Upper lobe of left lung (tissue), 6 donors: ENCODE measurements around the gene MSI1. TPM values are rescaled to one million over a fixed set of nuclear protein-coding genes. Genes with fewer than 3 reads are reported as not detected.

Experiments
- ATAC-seq, 2 donors: fragments of 200-7000 bp; cut with Tn5 transposase; one replicate each; pipeline ENCODE4 v1.9.1; 2022; ENCODE audit warnings: mild to moderate bottlenecking in 2 of 2, moderate library complexity in 2 of 2; ENCODE audit not compliant: low FRiP score in 2 of 2
- DNase-seq, 2 donors: peaks; one replicate each; pipeline ENCODE4 v3.0.0-alpha.2; 2019 to 2020
- H3K27ac ChIP-seq, 4 donors: fragments of 200-600 bp; sonication (generic); one replicate each; pipeline ENCODE4 v1.5.1; 2016 to 2019
- H3K27me3 ChIP-seq, 4 donors: fragments of 200-600 bp; sonication (generic); one replicate each; pipeline ENCODE4 v1.5.1; 2017 to 2019
- H3K36me3 ChIP-seq, 4 donors: fragments of 200-600 bp; sonication (generic); one replicate each; pipeline ENCODE4 v1.5.1; 2016 to 2019
- H3K4me1 ChIP-seq, 4 donors: fragments of 200-600 bp; sonication (generic); one replicate each; pipeline ENCODE4 v1.5.1; 2018 to 2019
- H3K4me3 ChIP-seq, 4 donors: fragments of 200-600 bp; sonication (generic); one replicate each; pipeline ENCODE4 v1.5.1; 2017 to 2019; ENCODE audit warnings: mild to moderate bottlenecking in 2 of 4, moderate library complexity in 1 of 4
- H3K9me3 ChIP-seq, 4 donors: fragments of 200-600 bp; sonication (generic); one replicate each; pipeline ENCODE4 v1.5.1; 2018 to 2019
- EP300 ChIP-seq, 4 donors: sonication (generic); formaldehyde crosslinking; IDR thresholded peaks; one replicate each; pipeline ENCODE4 v1.5.1; 2017; ENCODE audit warnings: antibody characterized with exemption in 4 of 4, control low read depth in 2 of 4
- POLR2A ChIP-seq, 4 donors: fragments of 450-650 bp; IDR thresholded peaks; one replicate each; pipeline ENCODE4 v1.5.1; 2016 to 2017; ENCODE audit warnings: antibody characterized with exemption in 4 of 4, mild to moderate bottlenecking in 2 of 4
- POLR2AphosphoS5 ChIP-seq, 2 donors: sonication (generic); formaldehyde crosslinking; IDR thresholded peaks; one replicate each; pipeline ENCODE4 v1.5.1; 2017; ENCODE audit warnings: antibody characterized with exemption in 2 of 2
- WGBS, 2 donors: methylation state at CpG; one replicate each; pipeline ENCODE4 v1.1.5; 2017 to 2018; 5-methylcytosine and 5-hydroxymethylcytosine counted together
- total RNA-seq, 6 donors: library from RNA; depleted of rRNA in 4 of 6; stranded (reverse); fragments of >200 nt in 4 of 6; gene quantifications; one replicate each; pipeline versions ENCODE4 v1.1.0 to v1.2.1, GENCODE V29; 2016 to 2021
- TF ChIP-seq, protein P1 (sequence below), 6 experiments: fragments of 450-650 bp in 4 of 6; fragments of 200-600 bp in 2 of 6; sonication (generic) in 2 of 6; IDR thresholded peaks; one replicate each; pipeline ENCODE4 v1.5.1; 2016 to 2019; ENCODE audit warnings: antibody characterized with exemption in 6 of 6
- donor health status: DM: no; HTN: no; CAD: no; lungs with moderate emphysema.
- donor health status: DM: no; HTN: yes; CAD: no; lungs with severe emphysema.

The MSI1 gene
- total RNA-seq, 6 donors from 2014 or later: 0.43 to 0.91 (median 0.49) TPM; not detected in 1

DNA sequence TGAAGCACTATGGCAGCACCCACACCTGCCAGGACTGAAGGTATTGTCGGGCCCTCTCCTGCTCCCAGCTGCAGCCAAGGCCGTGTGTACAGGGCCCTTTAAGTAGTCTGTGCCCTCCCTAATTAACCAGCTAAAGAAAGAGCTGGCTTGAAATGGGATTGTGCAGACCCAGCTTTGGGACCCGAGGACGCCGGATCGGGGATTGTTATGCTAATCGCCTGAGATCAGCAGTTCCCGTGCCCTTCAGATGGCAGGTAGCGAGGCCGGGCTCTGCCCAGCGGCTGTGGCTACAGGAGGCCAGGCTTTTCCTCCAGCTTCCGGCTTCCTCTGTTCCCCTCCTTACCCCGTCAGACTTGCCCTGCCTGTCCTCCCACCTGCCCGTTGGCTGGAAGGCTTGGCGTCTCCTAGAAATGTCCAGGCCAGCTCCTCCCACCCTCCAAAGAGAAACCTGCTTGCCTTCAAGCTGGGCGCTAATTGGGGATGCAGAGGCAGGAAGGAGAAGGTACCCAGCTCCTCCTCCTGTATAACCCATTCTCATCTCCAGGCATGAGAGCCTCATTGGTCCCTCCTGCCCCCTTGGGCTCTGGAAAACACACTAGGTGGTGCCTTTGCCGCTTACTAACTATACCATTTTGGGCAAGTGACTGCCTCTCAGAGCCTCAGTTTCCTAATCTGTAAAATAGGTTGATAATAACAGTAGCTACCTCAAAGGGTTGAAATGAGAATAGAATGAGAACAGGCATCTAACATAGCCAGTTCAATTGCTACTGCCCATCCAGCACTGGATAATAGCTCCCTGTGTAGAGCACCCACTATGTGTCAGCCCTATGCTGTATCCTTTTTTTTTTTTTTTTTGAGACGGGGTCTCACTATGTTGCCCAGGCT, 25.8 kb upstream of the MSI1 start:
- WGBS, 2 donors: 25 to 32% methylated on average over 18 of the region's 18 CpGs
- H3K27ac ChIP-seq: peak overlapping the region in 3 of 4 donors; percentile 58 to 70 (median 58)
- H3K4me1 ChIP-seq: no peaks in the 10 kb centered on the region

GRCh38 chr12:120390540-120391120, 21.7 kb upstream of the MSI1 start:
- no peak overlapping the region for H3K4me3 ChIP-seq
- no peak overlapping the region for H3K27ac ChIP-seq
- ATAC-seq (no peak), DNase-seq (no peak)
- TF ChIP-seq, protein P1, sequence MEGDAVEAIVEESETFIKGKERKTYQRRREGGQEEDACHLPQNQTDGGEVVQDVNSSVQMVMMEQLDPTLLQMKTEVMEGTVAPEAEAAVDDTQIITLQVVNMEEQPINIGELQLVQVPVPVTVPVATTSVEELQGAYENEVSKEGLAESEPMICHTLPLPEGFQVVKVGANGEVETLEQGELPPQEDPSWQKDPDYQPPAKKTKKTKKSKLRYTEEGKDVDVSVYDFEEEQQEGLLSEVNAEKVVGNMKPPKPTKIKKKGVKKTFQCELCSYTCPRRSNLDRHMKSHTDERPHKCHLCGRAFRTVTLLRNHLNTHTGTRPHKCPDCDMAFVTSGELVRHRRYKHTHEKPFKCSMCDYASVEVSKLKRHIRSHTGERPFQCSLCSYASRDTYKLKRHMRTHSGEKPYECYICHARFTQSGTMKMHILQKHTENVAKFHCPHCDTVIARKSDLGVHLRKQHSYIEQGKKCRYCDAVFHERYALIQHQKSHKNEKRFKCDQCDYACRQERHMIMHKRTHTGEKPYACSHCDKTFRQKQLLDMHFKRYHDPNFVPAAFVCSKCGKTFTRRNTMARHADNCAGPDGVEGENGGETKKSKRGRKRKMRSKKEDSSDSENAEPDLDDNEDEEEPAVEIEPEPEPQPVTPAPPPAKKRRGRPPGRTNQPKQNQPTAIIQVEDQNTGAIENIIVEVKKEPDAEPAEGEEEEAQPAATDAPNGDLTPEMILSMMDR (IDR thresholded peaks at IDR 0.05): no peak
- TF ChIP-seq EP300 (IDR thresholded peaks at IDR 0.05): no peak
- TF ChIP-seq POLR2A (IDR thresholded peaks at IDR 0.05): no peak
- TF ChIP-seq POLR2AphosphoS5 (IDR thresholded peaks at IDR 0.05): no peak
- H3K9me3 ChIP-seq: no peaks in the 10 kb centered on the region
- no peaks in the 10 kb centered on the region for H3K36me3 ChIP-seq
- WGBS, 2 donors: 80 to 100% methylated on average over 1 of the region's 1 CpG
- H3K27me3 ChIP-seq: no peaks in the 10 kb centered on the region
- H3K4me1 ChIP-seq: no peaks in the 10 kb centered on the region

More for the DNA sequence above, 25.8 kb upstream of the MSI1 start:
- no peaks in the 10 kb centered on the region for H3K27me3 ChIP-seq
- TF ChIP-seq POLR2AphosphoS5 (IDR thresholded peaks at IDR 0.05): peak in 1 of 2 donors; percentile 20
- TF ChIP-seq POLR2A (IDR thresholded peaks at IDR 0.05): peak in 1 of 4 donors; percentile 56
- TF ChIP-seq EP300 (IDR thresholded peaks at IDR 0.05): no peak
- no peak overlapping the region for H3K4me3 ChIP-seq
- DNase-seq (peak; percentile 67 to 84), ATAC-seq (peak; percentile 43 to 85)
- H3K36me3 ChIP-seq: no peaks in the 10 kb centered on the region
- no peaks in the 10 kb centered on the region for H3K9me3 ChIP-seq

GRCh38 chr12:120388691-120389481, 19.9 kb upstream of the MSI1 start:
- ATAC-seq (peak in 1 of 2 donors; percentile 8), DNase-seq (peak; percentile 23 to 52)
- H3K36me3 ChIP-seq: no peaks in the 10 kb centered on the region
- peak overlapping the region in 3 of 4 donors; percentile 3 to 19 (median 13) for H3K4me3 ChIP-seq
- H3K4me1 ChIP-seq: no peaks in the 10 kb centered on the region
- H3K27me3 ChIP-seq: no peaks in the 10 kb centered on the region
- no peaks in the 10 kb centered on the region for H3K9me3 ChIP-seq
- no peak for TF ChIP-seq POLR2A (IDR thresholded peaks at IDR 0.05)
- TF ChIP-seq EP300 (IDR thresholded peaks at IDR 0.05): no peak
- TF ChIP-seq POLR2AphosphoS5 (IDR thresholded peaks at IDR 0.05): no peak
- TF ChIP-seq, protein P1 (IDR thresholded peaks at IDR 0.05): no peak
- no peak overlapping the region for H3K27ac ChIP-seq
- WGBS, 2 donors: 12% methylated on average over 24 of the region's 24 CpGs

GRCh38 chr12:120381752-120382419, 12.9 kb upstream of the MSI1 start:
- Histone ChIP-seq H3K27ac (no peak overlapping the region), H3K9me3 (no peaks in the 10 kb centered on the region), H3K4me3 (no peak overlapping the region), H3K27me3 (no peaks in the 10 kb centered on the region), H3K4me1 (no peaks in the 10 kb centered on the region), H3K36me3 (no peaks in the 10 kb centered on the region)
- WGBS, 2 donors: 39 to 53% methylated on average over 6 of the region's 6 CpGs
- ATAC-seq (no peak), DNase-seq (no peak)
- no peak for TF ChIP-seq POLR2A (IDR thresholded peaks at IDR 0.05)
- TF ChIP-seq, protein P1 (IDR thresholded peaks at IDR 0.05): no peak
